Stimulated activated CD8-positive, alpha-beta memory T cell treated with anti-CD3 and anti-CD28 coated beads, Interleukin-4, amount 100 ng/mL, for 24 hours (primary cell): ENCODE data around the gene CPT2.
"Not testable (repeated sequence)": the region's sequence is repeated elsewhere in the genome, so short reads cannot be mapped to it uniquely, and the experiment has no call there.

Experiments
- DNase-seq: peaks from one replicate; pipeline ENCODE4 v3.0.0-alpha.2; 2020; ENCODE audit warnings: low read depth

Gene CPT2

GRCh38 chr1:53182716-53183094 lies 13.9 kb upstream of the CPT2 start:
- DNase-seq, result no peak

- DNase-seq, result no peak
Measured at GRCh38 chr1:53183095-53183990, 13.3 kb upstream of the CPT2 start.

DNA sequence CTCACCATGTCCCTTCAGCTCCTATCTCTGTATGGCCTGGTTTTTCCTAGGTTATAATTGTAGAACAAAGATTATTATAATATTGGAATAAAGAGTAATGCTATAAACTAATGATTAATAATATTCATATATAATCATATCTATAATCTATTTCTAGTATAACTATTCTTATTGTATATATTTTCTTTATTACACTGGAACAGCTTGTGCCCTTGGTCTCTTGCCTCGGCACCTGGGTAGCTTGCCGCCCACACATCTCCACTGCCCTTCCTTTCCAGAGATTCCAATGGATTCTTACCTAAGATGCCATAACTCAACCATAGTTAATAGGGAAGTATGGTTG lies 10.7 kb upstream of the CPT2 start:
- not testable (repeated sequence) for DNase-seq

GRCh38 chr1:53186533-53186932 lies 10.1 kb upstream of the CPT2 start:
- no peak for DNase-seq

- DNase-seq, result no peak
Measured at GRCh38 chr1:53187401-53187800, 9.2 kb upstream of the CPT2 start.

DNA sequence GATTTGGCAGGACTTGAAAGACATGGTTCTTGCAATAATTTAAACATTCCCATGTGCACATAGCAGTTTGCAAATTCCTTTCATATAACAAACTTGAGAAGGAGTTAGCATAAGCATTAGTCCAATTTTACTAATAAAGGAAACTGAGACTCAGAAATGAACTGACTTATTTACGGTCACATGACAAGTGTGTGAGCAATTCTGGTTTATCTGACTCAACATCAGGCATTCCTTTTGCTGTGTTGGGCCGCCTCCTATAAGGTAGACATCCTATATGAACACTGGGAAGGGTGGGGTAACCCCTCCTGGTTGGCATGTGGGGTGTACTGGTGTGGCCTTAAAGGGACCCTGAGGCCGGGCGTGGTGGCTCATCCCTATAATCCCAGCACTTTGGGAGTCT lies 8.5 kb upstream of the CPT2 start:
- DNase-seq, result no peak

GRCh38 chr1:53189061-53189460 lies 7.6 kb upstream of the CPT2 start:
- no peak for DNase-seq

DNA sequence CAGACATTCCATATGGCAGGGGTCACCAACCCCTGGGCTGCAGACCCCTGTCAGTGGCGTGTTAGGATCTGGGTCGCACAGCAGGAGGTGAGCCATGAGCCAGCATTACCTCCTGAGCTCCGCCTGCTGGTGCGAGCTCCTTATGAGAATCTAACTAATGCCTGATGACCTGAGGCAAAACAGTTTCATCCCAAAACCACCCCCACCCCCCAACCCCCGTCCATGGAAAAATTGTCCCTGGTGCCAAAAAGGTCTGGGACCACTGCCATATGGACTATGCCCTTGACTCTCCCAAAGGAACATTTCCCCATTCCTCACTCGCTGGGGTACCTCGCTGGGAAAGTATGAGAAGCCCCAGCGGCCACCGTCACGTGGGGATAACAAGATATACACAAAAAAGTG lies 6.4 kb upstream of the CPT2 start:
- no peak for DNase-seq

GRCh38 chr1:53195246-53196016 lies 1.2 kb upstream of the CPT2 start:
- DNase-seq, result no peak

DNA sequence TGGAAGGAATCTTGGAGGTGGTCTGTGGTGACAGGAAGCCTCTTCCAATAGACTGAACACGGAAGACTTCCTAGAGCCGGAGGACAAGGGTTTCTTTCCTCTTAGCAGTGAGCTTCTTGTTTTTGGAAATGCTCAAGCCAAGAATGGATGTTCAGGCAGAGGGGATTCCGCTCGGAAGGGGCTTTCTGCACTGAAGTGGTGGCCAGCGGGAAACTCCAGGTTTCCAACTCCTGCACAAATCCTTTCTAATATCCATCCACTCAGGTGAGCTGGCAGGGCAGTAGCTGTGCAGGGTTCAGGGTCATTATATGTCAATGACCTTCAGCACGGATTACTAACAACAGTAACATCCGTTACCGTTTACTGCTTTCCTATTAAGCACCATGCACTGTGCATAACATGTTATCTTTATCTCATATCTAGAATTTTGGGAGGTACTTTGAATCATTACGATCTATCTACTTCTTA lies 573 bp upstream of the CPT2 start:
- no peak for DNase-seq

GRCh38 chr1:53197291-53198200 lies 922 bp downstream of the CPT2 start:
- DNase-seq, result no peak

DNA sequence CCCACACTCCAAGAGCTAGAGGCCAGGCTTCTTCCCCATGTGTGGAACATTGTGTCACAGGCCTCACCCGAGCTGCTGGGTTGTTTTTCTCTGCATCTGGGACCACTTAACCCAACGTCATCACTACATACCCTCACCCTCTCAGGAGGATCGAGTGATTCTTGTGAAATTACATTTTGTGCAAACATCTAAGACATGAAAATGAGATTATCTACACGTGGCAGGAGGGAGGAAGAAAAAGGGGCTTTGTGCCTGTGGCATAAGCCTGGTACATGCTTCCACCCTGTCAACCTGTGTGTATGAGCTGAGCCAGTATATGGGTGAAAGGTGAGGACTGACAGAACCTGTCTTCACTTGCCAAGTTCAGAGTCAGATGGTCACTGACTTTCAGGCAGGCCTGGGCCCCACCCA lies 1.6 kb downstream of the CPT2 start:
- no peak for DNase-seq

DNA sequence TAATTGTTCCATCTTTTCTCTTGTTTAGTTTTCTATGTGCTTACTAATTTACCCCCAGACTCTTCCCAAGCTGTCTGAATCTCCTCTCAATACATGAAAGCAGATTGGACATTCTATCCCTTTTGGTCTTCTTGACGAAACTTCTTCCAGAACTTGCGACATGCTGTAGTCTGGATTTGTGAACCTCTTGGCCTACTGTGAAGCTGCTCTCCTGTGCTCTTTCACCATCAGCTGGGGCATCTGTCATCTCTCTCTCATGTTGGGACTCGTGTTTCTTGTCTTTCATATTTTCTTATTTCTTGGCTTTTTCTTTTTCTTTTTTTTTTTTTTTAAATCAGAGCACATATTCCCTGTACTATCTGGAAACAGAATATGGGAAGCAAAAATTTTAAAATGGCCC lies 6.8 kb downstream of the CPT2 start:
- no peak for DNase-seq

DNA sequence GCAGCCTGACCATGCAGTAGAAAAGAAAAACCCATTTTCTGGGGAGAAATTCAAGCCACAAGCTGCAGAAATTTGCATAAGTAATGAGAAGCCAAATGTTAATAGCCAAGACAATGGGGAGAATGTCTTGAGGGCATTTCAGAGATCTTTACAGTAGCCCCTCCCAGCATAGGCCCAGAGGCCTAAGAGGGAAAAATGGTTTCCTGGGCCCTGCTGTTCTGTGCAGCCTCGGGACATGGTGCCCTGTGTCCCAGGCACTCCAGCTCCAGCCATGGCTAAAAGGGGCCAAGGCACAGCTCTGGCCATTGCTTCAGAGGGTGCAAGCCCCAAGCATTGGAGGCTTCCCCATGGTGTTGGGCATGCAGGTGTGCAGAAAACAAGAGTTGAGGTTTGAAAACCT lies 8.9 kb downstream of the CPT2 start:
- DNase-seq, result not testable (repeated sequence)

GRCh38 chr1:53206083-53206685 lies 9.6 kb downstream of the CPT2 start:
- DNase-seq, result not testable (repeated sequence)

DNA sequence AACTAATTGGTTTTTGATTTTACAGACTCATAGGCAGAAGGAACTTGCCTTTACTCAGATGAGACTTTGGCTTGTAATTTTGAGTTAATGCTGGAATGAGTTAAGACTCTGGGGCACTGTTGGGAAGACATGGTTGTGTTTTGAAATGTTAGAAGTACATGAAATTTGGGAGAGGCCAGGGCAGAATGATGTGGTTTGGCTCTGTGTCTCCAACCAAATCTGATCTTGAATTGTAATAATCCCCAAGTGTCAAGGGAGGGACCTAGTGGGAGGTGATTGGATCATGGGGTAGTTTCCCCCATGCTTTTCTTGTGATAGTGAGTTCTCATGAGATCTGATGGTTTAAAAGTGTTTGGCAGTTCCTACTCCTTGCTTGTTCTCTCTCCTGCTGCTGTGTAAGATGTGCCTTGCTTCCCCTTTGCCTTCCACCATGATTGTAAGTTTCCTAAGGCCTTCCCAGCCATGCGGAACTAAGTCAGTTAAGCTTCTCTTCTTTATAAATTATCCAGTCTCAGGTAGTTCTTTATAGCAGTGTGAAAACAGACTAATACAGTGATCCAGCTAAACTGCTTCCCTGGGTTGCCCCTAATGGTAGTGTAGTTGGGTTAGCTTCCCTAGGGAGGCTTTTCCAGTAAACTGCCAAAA lies 10.2 kb downstream of the CPT2 start:
- DNase-seq, result no peak

- no peak for DNase-seq
Measured at GRCh38 chr1:53207726-53208125, 11.1 kb downstream of the CPT2 start.

DNA sequence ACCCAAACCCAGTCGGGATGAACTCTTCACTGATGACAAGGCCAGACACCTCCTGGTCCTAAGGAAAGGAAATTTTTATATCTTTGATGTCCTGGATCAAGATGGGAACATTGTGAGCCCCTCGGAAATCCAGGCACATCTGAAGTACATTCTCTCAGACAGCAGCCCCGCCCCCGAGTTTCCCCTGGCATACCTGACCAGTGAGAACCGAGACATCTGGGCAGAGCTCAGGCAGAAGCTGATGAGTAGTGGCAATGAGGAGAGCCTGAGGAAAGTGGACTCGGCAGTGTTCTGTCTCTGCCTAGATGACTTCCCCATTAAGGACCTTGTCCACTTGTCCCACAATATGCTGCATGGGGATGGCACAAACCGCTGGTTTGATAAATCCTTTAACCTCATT lies 13.7 kb downstream of the CPT2 start:
- no peak for DNase-seq

GRCh38 chr1:53210954-53211353 lies 14.3 kb downstream of the CPT2 start:
- no peak for DNase-seq

- no peak for DNase-seq
Measured at GRCh38 chr1:53214376-53214940, 17.8 kb downstream of the CPT2 start.

- DNase-seq, result no peak
Measured at GRCh38 chr1:53218201-53218600, 21.6 kb downstream of the CPT2 start.
